HG03571 (cell line): Measurements from ENCODE around the gene FAM131B.

Experiments used
- ATAC-seq: cut with Tn5 transposase; IDR thresholded peaks from one replicate; pipeline ENCODE4 v1.9.1; 2021; ENCODE audit not compliant: unreplicated experiment

FAM131B gene

DNA sequence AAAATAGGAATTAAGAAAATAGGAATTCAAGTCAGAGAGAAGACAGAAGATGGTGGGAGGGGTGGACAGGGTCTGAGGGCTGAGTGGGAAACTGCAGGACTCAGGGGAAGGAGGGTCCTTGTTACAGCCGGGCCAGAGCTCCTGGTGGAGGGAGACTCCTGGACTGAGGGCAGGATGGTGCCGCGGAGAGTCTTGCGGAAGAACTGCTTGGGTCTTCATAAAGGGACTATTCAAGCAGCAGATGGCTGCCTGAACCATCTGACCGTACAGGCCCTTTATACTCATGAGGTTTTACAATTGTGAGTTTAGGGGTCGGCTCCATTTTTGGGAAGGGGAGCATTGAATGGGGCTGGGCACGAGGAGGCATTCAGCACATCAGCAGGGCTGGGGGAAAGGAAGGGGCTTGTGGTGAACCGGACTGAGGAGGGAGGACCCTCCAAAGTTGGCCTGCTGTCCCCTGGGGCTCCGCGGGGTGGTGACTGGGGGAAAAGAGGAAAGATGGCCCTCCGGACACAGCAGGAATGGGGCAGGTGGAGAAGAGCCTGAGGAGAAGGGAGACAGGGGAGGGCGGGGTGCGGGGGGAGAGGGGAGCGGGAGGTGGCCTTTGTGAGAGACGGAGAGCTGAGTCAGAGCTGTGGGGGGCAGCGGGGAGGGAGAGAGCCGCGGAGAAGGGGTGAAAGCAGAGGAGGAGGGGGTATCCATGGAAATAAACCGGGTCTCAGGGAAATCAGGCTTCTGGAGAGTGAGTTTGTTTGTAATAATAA lies 1.5 kb downstream of the FAM131B start:
- ATAC-seq, result no peak

- ATAC-seq, result no peak
Measured at GRCh38 chr7:143359771-143360353, 2.7 kb downstream of the FAM131B start.

DNA sequence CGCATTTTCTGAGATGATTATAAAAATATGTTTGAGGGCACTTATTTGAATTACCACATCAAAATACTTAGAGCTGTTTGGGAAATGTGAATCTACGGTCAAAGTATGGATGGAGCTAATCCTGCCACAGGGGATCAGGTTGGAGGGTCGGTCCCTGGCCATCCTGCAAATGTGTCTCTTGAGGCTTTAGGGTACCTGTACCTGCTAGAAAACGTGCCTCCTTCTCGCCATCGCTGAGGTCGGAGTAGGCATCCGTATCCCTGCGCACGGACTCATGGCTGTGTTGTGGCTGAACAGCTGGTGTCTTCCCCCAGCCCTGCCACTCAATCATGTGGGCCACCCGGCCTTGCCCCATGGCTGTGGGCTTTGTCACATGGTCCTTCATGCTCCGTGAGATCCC lies 3.9 kb downstream of the FAM131B start:
- no peak for ATAC-seq

DNA sequence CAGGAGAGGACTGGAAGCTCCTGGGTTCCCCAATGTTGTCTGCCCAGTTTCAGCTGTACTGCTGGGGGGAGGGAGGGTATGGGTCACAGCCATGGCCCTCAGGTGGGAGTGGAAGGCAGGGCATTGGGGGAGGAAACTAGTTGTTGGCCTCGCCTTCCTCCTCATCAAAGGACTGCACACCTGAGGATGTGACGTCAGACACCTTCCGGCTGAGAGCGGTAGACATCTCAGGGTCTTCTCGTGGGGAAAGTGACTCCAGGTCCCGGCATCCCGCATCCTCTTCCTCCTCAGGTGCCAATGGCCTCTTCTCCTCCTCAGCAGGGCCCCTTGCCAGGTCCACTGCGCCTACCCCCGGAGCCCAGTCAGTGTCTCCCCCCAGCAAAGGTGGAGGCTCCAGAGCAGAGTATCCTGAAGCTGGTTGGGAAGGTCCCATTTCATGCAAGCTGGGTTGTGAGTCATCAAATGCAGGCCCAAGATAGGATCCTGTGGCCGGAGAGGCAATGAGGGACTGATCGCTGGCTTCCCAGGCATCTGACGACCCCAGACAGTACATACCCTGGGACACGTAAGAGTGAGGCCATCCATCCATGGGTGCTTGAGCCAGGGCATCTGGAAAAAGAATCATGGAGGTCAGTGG lies 6.0 kb downstream of the FAM131B start:
- ATAC-seq, result no peak

GRCh38 chr7:143355450-143356385 lies 6.8 kb downstream of the FAM131B start:
- ATAC-seq, result no peak

- no peak for ATAC-seq
Measured at GRCh38 chr7:143354965-143355364, 7.5 kb downstream of the FAM131B start.

DNA sequence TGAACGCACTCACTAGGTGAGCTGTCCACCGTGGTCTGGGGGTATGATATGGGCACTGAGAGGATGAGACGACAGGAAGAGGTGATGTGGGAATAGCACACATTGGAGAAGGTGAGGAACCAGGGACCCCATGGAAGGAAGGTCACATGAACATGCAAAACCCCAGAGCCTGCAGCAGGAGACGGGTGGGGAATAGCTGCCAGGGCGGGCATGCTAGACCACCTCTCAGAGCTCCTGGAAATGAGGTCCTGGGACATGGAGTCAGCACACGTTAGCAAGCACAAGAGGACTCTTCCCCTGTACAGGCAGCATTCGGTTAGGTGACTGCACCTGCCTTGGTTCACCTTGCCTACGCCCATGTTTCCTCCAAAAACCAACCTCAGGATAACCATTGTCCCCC lies 8.1 kb downstream of the FAM131B start:
- ATAC-seq, result no peak

DNA sequence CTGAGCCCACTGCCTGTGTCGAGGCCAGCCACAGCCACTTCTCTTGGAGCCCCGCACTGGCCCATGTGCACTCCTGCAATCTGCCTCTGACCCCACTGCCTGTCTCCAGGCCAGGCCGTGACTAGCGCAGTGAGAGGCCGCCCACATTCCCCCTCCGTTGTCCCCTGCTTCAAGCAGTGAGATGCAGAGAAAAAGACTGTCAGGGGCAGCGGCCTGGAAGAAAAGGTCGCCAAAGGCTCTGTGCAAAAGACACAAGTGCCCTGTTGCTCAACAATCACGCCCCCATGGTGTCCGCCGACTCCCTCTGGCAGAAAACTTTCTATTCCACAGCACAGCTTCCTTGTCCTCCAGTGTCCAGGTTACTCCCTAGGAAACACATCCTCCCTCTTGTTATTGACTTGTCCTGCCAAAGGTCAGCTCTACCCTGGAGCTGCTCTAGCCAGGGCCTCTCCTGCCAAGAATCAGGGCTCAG lies 9.9 kb downstream of the FAM131B start:
- no peak for ATAC-seq

- ATAC-seq, result no peak
Measured at GRCh38 chr7:143351574-143351973, 10.9 kb downstream of the FAM131B start.

DNA sequence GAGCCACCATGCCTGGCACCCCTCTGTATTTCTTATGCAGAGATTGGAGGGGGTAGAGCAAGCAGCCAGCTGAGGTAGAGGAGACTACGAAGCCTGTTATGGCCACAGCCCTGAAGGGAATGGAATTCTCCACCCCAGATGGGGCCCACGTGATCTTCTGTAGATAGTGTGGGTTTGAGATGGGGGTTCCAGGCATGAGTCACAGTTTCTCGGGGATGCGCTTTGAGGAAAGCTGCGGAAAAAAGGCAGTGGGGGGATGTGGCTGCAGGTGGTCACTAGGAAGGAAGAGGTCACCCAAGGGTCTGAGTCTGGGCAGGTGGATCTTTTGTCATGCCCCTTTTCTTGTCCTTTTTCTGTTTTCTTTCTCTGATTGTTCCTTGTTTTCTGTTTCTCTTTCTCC lies 11.5 kb downstream of the FAM131B start:
- no peak for ATAC-seq

DNA sequence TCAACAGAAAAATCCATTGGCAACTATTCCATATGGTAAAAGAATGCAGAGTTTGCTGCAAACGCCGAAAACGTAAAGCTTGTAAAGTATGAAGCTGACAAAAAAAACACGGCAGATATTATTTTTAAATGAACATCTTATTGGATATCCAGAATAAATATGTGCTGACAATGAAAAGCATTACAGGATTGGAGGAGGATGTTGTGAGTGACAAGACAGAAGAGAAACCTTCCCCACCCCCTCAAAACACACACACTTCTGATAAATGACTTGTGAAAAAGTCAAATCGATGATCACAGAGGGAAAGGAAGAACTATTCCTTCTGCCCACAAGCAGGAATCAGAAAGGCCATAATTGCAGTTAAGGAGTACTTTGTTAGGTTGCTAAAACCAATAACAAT lies 14.6 kb downstream of the FAM131B start:
- no peak for ATAC-seq

- ATAC-seq, result no peak
Measured at GRCh38 chr7:143346018-143346417, 16.5 kb downstream of the FAM131B start.

- no peak for ATAC-seq
Measured at GRCh38 chr7:143345428-143345900, 17.0 kb downstream of the FAM131B start.

- no peak for ATAC-seq
Measured at GRCh38 chr7:143343596-143343995, 18.9 kb downstream of the FAM131B start.

- no peak for ATAC-seq
Measured at GRCh38 chr7:143341842-143342241, 20.7 kb downstream of the FAM131B start.

DNA sequence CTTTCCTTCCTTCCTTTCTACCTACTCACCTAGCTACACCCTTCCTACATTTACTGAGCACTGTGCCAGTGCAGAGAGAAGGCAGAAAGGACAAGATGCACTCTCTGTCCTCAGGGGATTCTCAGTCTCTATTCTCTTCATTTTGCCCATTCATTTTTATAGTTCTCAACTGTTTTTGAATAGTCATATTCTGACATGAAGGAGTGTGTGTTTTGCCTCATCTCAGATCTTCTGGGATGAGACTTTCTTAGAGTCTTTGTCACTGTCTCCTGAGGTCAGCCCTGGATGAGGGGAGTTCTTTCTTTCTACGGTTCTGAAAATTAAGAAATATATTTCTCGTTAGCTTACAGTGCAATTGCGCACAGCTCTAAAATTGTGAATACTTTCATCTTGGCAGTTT lies 25.3 kb downstream of the FAM131B start:
- ATAC-seq, result no peak

DNA sequence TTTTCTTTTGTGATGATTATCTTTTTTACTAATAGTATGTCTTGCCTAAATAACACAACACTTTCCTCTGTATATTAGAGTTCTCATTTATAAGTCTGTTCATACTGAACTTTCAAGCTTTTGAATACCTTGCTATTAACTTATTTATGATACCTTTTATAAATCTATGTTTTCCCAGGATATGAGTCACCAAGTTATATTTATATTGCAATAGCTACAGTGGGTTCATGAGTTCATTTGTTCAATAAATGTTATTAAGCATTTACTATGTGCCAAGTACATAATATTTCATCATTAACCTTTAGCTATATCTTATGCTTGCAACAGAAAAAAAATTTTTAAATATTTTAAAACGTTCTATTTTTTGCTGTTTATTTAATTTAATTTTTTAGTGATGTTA lies 28.3 kb downstream of the FAM131B start:
- no peak for ATAC-seq

DNA sequence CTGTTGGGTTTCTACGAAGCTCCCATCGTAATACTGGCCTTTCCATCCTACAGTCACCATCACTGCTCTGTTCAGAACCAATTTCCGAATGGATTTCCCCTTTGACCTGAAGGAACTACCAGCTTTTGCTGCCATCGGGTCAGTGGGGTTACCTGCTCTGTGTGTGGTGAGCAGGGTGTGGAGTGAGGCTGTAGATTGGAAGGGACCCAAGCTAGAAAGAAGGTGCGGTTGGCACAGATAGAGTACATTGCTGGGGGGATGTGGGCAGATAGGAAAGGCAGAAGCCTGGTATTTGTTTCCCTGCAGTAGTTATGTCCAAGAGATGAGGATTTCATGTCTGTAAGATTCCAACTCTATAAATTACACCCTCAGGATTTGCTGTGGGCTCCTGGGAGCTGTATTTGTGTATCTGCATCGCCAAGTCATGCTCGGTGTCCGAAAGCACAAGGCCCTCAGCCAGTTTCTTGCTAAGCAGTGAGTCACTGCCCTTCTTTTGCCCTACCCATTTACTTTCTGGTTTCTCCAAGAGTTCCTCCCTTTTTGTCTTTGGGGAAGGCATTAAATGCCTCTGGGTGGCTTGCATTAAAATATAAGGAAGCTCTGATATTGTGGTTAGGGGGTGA lies 31.2 kb downstream of the FAM131B start:
- no peak for ATAC-seq

DNA sequence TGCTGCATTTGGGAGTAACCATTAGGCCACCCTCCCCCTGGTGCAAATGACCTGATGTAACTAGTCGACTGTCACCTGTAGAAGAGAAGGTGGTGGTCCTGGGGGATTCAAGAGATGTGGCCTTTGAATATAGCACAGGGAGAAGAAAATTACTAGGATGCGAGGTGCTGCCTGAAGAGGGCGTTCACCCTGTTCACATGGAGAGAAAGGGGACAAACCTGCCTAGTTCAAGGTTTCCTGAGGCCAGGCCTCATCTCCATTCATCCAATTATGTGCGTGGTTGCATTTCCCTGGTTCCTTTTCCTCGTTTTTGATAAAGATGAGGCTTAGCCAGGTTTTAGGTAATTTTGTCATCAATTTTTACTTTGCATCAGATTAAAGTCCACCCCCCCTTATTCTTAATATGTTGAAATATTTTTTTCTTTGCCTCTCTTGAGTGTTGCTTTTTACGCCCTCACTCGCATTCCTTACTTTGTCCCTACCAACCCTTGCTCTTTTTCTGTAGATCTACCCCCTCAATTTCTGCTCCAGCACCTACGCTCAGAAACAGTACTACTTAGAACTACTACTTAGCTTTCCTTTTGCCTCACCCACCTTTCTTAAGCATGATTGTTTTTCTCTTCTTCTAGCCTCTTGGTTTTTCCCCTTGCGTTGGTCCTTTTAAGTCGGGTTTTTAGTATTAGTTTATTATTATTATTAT lies 32.9 kb downstream of the FAM131B start:
- ATAC-seq, result no peak

DNA sequence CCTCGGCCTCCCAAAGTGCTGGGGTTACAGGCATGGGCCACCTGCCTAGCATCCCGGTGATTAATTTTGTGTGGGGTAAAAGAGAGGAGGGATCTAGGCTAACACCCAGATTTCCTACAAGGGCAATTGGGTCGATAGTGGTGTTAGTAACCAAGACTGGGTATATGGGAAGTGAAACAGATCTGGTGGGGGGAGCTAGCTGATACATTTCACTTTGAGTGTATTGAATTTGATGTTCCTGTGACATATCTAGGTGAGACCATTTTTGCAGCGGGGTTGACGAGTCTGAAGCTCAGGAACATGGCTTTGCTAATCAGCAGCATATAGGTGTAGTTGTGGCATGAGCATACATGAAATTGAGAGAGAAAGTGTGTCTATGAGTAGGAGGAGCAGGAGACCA lies 34.6 kb downstream of the FAM131B start:
- ATAC-seq, result no peak
